Activated CD4-positive, alpha-beta T cell treated with anti-CD3 and anti-CD28 coated beads for 24 hours (primary cell): Measurements from ENCODE around the gene CHPF2.

Source experiments
- DNase-seq, 2 donors: peaks; one replicate each; pipeline ENCODE4 v3.0.0-alpha.2; 2020; ENCODE audit warnings: low read depth in 2 of 2

Gene CHPF2

DNA sequence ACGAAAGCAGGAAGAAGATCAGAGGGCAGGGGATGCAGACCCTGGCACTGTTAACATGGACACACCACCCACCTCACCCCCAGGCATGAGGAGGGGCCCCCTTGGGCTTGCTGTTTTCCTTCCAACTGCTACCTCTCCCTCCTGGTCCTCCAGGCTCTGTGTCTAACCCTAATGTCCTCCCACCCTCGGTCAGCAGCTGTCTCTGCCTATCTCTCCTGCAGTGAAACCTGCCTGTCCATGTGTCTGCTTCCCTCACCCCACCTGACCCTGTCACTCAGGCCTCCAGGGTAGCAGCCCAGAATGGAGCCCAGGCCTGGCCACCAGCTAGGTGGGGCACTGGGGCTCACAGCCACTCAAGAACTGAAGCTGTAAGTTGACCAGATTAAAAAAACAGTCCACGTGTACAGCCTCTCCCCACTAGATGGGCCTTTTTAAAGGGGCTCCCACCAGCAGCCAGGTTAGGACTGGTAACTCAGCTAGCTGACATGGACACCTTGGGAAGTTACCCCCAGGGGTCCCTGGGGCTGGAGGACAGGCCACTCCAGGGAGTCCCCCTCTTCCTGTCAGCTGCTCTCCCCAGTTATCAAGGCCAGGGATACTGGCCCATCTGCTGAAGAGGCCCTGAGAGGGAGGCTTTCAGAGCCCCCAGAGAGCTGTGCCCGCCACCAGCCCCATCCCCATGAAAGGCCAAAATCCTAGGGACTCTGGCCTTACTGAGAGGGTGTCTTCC, 14.7 kb downstream of the CHPF2 start:
- no peak for DNase-seq

DNA sequence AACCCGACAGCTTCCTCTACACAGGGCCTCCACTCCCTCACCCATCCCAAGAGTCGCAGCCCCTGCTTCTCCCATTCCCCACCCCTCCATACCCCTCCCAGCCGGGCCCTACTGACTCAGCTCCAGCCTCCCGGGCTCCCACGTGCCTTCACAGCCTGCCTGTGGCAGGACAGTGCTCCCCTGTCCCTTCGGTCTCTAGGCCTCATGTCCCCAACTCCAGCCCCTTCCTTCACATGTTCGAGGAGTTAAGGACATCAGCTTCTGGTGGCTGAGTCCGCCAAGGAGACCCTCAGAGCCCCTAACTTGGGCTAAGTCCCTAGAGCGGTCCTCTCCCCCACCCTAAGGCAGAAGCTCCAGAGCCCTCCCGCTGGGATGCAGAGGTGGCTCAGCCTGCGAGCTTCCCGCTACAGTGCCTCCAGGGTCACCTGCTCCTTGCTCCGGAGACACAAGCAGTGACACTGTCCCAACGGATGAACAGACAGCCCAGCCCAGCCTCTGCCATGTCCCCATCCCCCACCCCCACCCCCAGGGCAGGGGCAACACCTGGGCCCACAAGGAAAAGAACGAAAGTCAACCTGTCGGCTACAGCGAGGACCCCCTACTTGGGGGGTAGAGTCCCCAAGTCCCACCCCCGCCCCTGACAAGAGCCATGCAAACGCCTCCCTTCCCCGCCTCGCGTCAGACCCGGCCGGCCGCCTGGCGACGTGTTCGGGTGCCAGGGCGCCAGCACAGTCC, 15.5 kb downstream of the CHPF2 start:
- no peak for DNase-seq

DNA sequence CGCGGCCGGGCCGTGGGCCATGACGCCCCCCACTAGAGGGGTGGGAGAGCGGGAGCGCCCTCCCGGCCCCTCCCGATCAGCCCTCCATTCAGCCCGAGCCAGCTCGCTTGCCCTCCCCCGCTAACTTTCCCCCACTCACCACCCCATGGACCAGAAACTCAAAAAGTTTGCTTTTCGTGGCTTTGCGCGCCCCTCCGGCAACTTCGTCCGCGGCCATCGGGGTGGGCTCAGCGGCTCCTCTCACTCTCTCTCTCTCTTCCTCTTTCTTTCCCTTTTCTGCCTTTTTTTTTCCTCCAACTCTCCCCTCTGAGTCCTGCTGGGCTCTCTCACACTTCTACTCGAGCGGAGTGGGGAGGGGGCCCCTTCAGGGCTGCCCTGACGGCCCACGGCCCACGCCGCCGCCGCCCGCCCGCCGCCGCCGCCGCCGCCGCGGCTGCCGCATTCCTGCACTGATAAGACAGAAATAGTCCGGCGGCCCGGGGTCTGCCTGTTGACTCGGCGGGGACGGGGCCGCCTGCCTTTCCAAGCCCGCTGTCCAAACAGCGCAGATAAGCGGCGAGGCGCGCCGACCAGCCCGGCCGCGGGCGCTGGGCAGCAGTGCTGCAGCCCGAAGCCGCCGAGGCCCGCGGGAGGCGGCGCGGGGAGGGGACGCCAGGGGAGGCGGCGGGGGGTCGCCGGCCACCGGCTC, 16.2 kb downstream of the CHPF2 start, which contains the start of gene SMARCD3:
SMARCD3 (minus strand) TSS at position 349 of the 688 bp plus-strand sequence; CDS start at position 217, 132 bp downstream.
- no peak for DNase-seq

DNA sequence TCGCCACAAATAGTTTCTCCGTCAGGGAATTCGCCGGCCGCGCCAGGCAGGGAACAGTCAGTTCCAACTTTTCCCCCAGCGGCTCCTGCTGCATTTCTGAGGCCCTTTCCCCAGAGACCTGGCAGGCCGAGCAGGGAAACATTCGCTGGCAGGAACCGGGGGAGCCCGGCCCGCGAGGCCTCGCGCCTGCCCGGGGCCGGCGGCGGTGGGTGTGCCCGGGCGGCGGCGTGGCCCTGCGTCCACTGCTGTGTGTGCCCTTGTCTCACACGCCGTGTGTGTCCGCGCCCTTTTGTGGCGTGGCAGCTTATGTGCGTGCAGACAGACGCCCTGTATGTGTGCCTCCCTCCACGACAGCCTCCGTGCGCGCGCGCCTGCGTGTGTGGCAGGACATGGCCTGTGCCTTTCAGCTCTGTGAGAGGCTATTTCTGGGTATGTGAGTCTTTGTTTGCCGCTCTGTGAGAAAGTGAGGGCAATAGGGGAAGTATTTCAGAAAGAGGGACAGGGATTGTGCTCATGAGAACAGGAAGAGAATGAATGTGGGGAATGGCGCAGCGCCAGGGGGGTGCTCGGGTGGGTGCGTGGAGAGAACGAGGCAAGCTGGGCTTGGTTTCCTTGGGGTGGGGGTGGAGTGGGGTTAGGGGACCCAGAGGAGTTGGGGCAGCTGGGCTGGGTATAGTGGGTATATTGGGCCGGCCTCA, 16.9 kb downstream of the CHPF2 start:
- DNase-seq = no peak

DNA sequence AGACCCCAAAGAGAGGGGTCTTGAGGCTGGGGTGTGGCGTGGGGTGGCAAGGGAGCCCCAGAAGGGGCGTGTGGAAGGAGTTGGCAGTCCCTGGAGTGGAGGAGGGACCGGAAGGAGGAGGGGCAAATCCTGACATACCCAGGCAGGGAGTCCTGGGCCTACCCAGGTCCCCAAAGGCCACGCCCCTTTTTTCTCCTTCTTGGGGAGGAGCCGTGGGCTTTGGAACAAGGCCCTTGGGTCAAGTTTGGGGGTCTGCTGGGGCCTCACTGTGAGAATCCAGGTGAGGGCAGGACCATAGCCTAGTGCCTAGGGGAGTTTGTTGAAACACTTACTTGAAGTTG, 17.4 kb downstream of the CHPF2 start:
- DNase-seq = no peak

DNA sequence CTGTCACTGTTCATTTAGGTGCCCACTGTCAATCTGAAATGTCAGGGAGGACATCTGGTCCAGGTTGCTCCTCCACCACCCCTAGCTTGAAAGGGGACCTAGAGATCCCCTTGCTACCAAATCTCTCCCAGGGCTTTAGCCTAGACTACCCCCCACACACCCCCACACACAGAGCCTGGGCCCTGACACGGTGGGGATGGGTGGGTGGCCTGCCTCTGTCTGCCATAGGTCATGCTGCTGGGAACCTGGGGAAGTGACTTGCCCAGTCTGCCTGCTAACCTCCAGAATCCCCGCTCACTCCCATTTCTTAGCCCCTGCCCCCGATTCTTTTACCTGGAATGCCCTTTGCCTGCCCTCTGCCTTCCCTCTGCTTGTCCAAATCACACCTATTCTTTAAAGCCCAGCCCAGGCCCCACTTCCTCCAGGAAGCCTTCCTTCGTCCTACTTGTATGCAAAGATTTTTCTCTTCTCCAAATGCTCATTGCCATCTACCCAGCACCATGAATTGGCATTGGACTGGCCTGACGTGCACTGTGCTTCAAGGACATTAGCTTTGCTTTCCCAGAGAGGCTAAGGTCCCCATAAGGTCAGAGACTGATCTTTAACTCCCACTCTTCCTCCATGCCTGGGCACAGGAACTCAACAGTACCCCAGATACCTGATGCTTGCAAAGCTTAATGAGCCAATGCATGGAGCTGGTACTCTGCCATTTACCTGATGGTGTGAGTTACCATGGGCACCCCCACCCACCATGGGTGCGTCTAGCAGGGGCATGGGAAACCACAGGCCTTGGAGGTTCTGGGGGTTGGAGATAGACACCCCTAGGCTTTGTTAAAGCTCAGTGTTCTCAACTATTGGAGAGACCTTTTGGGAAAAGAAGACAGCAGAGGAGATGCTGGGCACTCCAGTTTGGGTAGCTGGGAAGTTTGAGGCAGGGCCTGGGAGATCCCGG, 18.2 kb downstream of the CHPF2 start:
- DNase-seq = no peak

DNA sequence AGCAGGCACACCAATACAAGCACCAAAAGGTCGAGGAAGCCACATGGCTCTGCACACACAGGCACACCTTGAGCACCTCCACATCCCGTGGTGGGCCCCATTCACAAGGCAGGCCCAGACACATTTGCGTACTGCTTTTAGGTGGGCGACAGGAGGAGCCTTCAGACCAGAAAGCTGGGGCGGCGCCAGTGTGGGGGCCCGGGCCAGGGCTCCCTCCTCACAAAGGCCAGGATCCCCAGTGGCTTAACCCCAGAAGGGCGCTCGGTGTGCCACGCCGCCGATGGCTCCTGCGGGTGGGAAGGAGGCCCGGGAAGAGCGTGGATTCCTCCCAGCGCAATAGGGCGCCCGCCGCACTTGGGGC, 19.0 kb downstream of the CHPF2 start:
- no peak for DNase-seq

DNA sequence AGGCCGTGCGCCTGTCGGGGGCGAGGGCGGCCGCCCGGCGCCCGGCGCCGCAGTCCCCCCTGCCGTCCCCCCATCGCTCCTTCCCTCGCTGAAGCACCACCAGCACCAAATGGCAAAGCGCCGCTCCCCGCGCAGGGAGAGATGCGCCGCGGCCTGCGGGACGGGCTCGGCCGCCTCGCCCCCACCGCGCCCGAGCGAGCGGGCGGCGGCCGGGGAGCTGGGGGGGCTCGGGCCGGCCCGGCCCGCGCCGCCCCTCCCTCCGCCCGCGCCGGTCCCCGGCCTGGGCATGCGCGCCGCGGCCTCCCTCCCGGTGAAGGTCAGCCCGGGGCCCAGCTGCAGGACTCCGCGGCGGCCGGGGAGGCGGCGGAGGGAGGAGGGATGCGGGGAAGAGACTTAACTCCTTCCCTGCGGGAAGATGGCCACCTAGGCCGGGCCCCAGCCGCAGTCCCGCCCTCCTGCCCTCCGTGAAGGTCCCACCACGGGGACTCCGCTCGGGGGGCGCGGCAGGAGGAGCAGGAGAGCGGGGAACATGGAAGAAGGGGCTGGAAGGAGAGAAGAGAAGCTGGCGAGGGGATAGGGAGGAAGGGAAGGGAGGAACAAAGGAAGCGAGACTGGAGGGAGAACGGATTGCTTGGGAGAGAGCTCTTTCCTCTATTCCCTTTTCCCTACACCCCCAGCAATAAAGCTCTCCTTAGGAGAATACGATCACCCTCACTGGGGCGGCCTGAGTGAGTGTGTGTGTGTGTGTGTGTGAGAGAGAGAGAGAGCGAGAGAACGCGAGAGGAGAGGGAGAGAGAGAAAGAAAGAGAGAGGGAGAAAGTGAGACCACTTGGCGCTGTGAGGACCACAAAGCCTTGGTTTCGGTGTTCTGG, 19.6 kb downstream of the CHPF2 start:
- DNase-seq = no peak

DNA sequence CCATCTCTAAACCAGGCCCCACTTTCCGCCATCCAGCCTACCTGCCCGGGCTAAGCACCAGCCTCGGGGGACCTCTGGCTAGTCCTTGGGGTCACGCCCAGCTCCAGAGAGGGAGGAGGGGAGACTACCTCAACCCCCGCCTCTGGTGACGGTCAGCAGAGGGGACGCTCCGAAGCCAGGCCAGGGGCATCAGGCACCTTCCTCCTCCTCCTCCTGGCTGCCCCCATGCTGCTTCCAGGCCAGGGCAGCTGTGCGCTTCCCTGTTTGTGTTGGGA, 20.2 kb downstream of the CHPF2 start:
- DNase-seq = no peak

DNA sequence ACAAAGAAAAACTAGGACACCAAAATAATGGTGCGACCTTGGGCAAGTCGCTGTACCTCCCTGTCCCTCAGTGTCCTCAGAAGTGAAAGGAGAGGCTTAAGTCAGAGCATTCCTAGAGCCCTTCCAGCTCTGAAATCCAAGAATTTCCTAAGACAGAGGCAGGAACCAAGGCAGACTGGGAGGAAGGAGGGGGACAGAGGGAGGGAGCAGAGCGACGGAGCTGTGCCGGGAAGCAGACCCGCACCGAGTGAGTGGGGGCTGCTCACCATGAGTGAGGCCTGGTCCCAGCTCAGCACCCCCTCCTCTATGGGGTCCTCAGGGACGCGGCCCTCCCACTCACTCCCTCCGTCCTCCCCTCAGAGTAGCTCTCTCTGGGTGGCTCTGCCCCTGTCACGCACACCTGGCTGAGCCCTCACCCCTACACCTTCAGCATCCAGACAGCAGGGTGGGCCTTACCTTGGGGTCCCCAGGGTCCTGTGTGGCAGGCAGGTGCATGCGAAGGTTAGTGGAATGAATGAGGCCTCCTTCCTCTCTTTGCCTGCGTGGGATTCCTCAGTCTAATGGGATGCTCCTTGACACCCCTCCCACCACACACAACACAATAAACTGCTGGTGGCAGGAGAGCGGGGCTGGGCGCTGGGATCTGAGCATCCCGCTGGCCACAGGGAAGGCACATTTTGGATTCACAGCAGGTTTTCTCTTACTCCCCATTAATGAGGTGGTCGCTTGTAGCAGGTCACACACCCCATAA, 20.9 kb downstream of the CHPF2 start:
- DNase-seq = no peak

DNA sequence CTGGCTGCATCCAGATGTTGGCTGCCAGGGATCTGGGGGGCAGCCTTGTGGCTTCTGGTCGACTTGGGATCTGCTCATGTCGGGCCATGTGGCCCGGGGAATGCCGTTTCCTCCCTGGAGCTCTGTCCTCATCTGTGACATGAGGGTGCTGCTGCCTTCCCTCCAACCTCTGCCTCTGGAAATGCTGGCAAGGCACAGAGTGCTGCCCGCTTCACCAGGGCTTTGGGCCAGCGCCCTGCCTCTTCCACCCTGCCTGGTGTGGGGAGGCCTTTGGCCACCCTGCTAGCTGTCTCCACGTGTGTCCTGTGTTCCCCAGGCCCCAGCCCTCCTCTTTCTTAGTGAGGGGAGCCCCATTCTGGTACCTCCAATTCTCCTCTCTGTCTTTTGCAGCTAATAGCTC, 22.0 kb downstream of the CHPF2 start:
- DNase-seq = no peak

DNA sequence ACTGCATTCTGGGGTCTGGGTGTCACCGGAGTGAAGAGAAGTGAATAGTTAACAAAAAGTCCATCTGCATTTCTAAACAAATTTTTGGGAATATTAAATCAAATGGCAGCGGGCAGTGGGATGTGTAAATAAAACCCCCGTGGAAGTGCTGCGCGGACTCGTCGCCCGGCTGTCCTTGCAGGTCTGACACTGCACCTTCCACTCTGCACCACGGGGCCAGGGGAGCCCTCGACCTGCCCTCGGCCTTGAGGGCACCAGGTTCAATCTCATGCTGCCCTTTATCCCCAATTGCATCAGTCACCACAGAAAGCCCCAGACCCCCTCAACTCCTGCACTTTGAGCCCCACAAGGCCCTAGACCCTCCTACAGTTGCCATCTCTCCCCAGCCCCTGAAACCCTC, 22.6 kb downstream of the CHPF2 start:
- no peak for DNase-seq

DNA sequence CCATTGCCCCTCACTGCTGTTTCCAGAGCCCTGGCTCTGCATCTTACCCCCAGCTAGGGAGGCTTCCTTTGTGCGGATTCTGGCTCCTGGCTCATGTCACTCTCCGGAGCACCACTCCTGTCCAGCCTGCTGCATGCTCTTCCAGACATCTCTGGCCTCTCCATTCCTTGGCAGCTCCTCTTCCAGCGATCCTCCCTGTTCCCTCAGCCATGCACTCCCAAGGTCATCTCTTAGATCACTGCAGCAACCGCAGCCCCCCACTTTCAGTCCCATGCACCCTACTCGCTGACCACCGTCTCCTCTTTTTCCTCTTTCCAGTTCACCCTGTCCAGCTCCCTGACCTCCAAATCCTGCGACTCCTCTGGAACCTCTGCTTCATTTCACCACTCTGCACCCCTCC, 23.1 kb downstream of the CHPF2 start:
- no peak for DNase-seq

DNA sequence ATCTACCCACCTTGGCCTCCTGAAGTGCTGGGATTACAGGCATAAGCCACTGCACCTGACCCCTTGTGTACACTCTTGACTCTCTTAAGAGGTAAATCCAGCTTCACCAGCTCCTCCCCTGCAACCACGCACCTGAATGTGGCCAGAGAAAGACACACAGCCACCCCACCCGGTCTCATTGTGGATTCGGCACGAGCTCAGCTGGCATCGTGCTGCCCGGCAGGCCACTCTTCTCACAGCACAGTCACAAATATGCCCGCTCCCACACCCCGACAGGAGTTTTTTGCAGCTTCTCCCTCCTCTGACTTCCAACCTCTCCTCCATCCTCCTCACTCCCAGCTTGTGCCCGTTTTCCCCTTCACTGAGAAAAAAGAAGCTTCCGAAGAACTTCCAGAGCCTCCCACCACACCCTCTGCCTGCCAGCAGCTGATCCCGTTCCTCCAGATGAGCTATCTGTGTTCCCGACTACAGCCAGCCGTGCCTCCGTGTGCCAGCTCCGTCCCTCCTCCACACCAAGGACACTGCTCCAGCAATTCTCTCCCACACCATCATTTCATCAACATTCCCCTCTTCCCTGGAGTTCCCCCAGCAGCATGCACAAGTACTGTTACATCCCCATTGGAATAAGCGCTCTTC, 24.2 kb downstream of the CHPF2 start:
- no peak for DNase-seq

DNA sequence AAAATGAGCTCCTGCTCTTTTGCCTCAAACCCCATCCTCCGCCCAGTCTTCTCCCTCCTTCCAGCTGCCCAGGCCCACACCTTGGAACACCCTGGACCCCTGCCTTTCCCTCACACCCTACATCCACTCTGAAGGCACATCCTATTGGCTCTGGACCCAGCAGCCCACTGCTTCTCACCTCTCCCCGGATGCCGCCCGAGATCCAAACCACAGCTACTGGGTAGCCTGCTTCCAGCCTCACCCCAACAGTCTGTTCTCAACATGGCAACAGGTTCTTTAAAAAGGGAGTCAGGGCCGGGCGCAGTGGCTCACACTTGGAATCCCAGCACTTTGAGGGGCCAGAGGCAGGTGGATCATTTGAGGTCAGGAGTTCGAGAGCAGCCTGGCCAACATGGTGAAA, 25.7 kb downstream of the CHPF2 start:
- DNase-seq = no peak

DNA sequence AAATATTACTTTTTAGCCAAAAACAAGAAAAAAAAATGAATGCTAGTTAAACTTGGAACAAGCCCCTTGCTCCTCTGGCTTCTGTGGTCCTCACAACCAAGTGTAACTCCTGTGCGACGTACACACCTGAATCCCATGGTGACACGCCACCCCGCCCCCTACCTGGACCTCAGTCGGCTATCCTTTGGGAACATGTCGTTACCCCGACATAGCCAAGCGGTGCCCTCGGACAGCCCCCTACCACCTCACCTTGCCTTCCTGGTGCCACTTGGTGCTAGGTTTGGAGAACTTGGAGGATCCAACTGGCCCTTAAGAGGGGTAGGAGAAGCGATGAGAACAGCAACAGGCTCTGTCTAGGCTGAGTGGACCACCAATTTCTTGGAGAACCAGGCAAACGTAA, 28.2 kb downstream of the CHPF2 start:
- no peak for DNase-seq

DNA sequence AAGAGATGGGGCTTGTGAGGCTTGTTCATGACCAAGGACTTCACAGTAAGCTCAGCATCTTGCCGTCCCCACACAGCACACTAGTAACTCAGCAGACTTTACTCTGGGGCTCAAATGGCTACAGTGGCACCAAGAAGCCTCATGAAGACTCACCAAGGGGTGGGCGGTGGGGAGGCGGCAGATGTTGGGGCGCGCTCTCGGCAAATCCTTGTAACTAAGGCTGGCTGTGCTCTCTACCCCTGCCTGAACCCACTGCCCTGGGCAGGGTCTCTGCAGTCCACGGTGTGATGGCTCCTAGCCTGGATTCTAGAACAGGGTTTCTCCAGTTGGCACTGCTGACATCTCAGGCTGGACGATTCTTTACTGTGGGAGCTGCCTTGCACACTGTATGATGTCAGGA, 28.6 kb downstream of the CHPF2 start:
- no peak for DNase-seq

DNA sequence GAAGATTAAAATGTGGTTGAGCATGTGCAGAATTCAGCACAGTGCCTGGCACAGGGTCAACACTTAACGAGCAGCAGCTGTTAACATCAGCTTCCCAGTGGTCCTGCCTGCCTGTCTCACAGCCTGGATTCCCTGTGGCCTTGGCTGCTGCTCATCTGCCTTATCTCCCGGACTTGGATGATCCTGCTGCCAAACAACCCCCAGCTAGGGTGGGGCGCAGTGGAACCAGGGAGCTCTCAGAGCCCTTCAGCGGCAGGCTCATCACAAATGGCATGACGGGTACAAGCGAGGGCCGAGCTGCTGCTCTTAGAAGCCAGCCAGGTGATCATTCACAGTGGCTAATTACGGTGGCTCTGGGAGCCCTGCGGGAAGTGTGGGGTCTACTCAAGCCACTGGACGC, 29.2 kb downstream of the CHPF2 start:
- DNase-seq = no peak

DNA sequence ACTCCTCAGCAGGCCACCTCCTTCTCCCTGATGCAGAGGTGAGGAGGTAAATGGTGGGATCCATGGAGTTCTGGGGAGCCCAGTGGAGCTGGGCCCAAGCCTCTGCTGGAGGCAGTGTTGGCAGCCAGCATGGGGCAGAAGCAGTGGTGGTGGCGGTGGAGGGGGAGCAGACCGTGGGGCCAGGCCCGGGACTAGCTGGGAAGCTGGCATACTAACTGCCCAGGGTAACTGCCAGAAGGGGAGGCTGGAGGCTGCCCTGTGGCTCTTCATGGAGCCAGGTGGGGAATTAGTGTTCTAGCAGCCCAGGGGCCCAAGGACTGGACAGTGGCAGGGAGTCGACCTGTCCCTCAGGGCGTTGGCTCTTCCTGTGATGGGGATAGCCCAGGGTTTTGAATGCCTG, 32.3 kb downstream of the CHPF2 start:
- DNase-seq = no peak
